ENCODE measurements around the gene NFIX. TPM values are rescaled to one million over a fixed set of nuclear protein-coding genes. Genes with fewer than 3 reads are reported as not detected.

NFIX gene
- total RNA-seq, 1 experiment from 2014 or later: 13.9 TPM

DNA sequence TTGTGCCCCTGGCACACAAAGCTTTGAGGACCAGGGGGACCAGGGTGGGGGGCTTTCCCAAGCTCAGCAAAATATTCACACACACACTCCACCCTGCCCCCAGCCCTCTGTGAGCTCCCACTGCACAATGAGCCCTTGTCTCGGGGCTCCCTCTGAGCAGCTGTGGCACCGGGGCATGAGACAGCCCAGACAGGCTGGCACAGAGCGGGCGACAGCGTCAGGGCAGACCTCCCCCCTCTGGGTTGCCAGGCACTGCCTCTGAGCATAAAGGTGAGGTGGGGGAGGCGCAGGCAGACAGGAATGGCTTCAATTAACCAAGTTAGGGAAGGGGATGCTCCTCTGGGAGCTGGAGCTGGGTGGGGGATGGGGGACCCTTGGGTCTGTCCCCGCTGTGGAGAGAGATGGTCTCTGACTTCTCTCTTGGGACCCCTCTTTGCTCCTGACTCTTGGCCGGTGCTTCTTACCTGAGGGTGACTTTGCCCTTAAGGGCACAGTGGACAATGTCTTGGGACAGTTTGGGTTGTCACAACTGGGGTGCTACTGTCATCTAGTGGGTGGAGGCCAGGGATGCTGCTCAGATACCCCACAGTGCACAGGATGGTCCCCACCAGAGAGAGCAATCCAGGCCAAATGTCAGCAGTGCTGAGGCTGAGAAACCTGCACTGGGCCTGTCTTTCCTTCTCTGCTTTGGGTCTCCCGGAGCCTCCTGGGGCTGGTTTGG is 77.1 kb downstream of the NFIX start:
- no peak for DNase-seq (ENCODE audit: low read depth)

DNA sequence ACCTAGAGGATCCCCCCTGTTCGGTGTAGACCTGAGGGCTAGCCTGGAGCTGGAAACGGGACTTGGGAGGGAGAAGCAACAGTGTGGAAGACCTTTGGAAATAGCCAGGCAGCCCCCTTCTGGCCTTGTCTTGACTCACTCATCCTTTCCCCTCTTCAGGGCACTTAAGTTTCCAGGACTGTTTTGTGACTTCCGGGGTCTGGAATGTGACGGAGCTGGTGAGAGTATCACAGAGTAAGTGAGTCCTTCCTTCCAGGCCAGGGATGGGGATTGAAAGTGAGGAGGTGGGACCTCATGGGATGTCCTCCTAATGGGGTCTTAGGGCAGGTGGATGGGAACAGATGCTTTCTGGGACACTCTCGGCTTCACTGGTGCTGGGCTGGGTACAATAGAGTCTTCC is 78.0 kb downstream of the NFIX start:
- DNase-seq (ENCODE audit: low read depth): no peak

DNA sequence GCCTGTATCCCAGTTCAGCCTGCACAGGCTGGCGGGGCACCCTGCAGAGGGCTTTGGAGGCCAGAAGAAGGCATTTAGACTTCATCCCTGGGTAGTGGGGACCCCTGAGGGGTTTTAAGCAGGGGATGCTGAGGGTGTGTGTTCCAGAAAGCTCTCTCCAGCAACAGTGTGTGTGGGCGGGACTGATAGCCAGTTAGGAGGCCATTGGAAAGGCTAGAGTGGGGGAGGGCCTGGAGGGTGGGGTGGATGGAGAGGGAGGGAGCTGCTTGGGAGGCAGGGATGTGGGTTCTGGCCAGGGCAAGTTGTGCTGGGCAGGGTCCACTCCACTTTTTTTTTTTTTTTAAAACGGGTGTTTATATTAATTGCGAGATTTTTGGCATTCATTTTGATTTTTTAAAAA is 79.1 kb downstream of the NFIX start:
- DNase-seq (ENCODE audit: low read depth): no peak

DNA sequence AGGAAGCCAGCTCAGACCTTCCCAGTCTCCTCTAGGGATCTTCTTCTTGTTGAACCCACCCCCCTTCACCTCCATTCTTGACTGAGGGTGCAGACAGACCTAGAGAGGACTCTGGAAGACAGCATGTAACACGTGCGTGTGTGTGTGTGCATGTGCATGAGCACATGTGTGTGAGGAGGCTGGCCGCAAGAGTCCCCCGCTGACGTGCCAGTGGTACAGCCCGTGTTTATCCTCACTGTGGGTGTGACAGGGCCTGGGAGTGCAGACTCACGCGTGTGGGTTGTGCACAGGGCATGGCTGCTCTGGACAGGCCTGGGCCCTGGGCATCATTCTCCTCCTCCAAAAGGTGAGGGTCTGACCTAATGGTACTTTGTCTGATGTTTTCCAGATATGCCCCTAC is 81.0 kb downstream of the NFIX start:
- DNase-seq (ENCODE audit: low read depth): no peak

DNA sequence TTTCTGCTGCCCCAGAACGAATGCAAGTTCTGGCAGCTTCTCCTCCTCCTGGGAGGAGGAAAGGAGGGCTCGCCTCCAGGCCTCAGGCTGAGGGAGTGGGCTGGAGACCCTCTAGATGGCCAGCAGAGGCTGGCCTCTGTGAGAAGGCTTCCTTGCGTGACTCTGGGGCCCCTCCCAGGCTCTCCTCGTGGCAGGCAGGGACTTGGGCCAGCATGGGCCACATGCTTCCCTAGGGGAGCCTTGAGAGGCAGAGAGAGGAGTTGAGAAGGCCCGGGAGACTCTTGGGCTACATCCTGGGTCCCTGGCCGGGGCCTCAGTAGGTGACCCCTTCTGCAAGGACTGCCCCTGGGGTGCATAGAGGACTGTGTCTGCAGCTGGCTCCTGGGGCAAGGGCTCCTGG is 81.5 kb downstream of the NFIX start:
- DNase-seq (ENCODE audit: low read depth): no peak

DNA sequence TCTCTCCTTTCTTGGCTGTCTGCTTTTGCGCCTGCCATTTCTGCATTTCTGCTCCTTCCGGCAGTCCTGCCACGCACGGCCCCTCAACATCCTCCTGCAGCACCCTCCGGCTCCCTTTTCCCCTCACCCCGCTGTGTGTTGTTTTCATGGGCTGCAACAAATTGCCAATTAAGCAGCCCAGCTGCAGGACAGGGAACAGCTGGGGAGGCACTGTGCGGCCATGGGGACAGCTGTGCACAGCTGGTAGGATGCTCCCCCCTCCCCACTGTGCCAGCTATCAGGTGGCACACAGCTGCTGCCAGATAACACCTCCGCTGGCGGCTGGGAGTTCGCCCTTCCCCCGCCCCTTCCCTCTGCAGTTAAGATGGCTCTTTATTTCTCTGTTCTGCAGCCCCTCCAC is 82.0 kb downstream of the NFIX start:
- DNase-seq (ENCODE audit: low read depth): no peak

DNA sequence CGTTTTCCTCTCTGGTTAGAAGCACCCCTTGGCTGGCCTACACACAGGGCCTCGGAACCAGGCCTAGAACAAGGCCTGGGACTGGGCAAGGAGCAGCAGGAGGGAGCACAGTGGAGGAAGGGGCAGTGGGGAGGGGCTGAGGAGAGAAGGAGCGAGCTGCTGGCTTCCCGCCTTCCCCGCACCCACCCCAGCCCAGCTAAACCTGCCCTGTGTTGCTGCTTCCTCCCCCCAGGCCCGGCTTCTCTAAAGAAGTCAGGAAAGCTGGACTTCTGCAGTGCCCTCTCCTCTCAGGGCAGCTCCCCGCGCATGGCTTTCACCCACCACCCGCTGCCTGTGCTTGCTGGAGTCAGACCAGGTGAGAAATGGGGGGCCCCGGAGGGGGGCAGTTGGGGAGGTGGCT is 83.1 kb downstream of the NFIX start:
- no peak for DNase-seq (ENCODE audit: low read depth)

DNA sequence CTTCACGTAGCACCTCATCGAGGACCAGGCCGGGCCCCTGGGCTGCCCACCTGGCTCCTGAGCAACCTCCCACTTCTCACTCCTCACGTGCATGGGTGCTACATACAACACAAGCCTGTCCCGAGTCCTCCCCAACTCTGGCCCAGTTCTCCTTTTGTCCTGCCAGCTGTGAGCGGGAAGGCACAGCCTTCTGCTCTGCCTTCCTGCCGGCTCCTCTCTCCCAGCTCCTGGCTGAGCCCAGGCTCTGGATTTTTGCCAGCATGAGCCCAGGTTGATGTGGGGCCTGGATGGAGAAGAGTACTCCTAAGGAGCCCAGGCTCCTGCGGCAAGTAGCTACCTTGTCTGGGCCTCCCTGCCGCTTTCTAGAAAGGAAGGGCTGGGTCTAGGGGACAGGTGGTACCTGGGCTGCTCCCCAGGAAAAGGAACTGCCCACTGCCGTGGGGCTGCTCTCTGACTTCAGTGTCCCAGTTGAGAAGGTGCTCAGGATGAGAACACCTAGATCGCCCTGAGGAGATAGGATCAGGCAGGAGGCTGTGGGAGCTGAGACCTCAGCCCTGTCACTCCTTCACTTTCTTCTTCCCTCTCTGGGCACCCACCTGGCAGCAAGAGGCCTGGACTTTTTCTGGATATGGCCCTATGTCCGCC is 83.7 kb downstream of the NFIX start:
- DNase-seq (ENCODE audit: low read depth): no peak

DNA sequence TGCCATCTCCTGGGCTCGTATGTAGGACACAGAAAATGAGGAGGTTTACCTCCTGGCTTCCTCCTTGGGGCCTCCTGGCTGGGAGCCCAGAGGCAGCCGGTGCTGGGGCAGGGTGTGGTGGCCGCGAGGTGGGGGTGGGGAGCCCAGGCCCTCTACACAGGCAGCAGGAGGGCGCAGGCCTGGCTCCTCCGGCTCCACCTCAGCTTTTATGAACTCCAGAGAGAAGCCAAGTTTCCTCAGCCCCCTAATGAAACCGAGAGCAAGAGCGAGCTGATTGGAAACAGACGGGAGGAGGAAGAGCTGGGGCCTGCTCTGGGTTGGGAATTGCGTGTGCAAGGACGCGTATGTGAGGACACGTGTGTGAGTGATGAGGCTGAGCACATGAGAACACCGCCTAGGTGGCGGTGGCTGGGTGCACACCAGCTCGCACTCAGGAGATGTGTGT is 84.3 kb downstream of the NFIX start:
- DNase-seq (ENCODE audit: low read depth): no peak

DNA sequence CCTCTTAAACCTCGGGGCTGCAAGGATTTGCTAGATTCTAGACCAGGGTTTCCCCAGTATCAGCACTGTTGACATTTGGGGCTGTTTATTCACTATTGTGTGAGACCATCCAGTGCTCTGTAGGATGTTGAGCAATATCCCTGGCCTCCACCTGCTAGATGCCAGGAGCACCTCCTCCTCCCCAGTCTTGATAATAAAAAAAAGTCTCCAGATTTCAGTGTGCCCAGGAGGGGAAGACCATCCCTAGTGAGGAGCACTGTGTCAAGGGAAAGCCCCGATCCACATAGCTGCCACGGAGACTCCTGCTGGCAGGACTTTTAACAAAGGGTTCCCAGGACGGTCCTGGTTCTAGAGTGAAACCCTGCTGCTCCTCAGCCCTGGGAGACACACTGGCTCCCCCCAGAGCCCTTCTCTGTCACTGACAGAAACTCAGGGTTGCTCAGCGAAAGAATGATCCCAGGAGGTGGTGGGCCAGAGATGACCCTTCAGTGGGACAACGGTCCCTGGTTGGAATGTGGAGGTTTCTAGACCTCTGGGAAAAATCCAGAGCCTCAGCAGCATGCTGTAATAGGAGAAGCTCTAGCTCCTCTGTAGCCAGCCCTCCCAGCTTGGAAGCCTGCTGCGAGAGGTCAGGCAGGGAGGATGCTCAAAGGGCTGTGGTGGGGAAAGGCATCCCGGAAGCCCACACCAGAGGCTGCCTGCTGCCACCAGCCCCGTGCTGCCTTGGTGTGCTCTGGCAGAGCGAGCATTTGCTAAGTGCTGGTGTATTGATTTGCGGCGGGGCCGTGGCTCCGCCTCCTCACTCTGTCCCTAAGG is 87.1 kb downstream of the NFIX start:
- peak; percentile 21 for DNase-seq (ENCODE audit: low read depth)

DNA sequence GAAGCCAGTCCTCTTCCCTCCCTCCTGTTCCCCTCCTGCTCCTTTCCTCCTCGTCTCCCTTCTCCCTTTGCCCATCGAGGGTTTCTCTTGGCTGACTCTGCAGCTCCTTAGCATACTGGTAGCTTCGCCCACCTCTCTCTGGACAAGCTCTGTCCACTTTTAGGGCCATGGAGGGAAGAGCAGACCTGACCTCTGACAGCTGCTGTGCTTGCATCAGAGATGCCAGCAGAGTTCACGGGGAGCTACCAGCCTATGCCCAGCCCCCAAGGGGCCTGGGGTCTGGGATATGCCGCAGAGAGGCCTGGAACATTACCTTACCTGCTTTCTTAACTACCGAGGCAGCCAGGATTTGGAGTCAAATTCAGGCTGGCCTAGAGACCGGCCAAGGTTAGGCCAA is 87.7 kb downstream of the NFIX start:
- DNase-seq (ENCODE audit: low read depth): no peak

DNA sequence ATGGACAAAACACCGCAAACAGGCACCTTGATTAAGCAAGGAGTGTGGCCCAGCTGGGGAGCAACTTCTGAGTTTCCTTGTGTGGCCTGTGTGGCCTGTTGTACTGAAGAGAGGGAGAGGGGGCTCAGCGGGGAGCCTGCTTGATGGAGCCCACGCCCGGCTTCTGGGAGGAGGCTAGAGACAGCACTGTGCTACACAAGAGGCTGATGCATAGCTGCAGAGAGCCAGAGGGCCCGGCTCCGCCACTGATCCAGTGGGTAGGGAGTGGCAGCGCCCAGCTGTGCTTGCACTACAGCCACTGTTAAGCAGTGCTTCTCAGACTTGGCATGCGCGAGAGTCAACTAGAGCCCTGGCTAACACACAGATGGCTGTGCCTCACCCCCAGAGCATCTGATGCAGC is 88.4 kb downstream of the NFIX start:
- DNase-seq (ENCODE audit: low read depth): no peak

DNA sequence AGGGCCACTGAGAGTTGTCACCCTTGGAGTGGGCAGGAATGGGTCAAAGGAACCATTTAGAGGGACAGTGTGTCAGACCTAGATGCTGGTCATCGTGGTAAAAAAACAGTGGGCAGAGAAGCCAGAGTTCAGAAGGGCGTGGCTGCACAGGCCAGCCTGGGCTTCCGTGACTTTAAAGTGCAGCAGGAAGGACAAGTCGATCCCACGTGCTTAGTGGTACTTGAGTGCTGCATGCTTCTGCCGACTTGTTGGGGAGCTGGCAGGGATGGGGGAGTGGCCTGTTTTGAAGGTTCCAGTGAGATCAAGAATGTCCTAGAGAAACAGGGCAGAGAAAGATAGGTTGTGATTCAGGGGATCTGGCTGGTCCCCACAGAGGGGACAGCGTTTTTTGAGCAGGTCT is 90.4 kb downstream of the NFIX start:
- DNase-seq (ENCODE audit: low read depth): no peak

DNA sequence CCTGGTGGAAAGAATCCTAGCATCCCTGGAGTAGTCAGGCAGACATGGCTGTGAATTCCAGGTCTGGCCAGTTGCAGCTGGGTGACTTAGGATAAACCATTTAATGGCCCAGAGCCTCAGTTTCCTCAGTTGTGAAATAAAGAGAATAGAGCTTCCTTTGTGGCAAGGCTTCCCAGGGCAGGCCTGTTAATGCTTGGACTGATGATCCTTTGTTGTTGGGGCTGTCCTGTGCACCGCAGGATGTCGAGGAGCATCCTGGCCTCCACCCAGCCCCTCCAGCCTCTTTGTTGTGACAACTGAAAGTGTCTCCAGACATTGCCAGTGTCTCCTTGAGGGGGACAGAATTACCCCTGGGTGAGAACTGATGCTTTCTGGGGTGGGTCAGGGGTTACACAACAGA is 91.1 kb downstream of the NFIX start:
- no peak for DNase-seq (ENCODE audit: low read depth)

DNA sequence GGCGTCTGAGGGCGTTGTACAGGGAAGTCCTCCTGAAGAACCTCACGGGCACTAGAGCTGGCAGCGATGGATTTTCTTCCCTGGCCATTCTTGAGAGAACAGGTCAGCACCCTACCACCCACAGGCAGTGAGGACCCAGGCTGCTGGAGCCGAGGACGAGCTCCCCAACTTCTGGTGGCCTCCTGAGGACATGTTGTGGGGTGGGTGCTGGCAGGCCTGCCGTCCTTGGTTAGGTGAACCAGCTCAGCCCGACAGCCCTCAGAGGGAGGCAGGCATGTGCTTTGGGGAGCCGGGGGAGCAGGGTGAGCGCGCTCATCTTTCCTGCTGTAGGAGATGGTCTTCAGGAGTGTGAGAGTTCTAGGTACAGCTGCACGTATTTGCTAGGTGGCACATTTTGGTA is 92.0 kb downstream of the NFIX start:
- DNase-seq (ENCODE audit: low read depth): no peak

DNA sequence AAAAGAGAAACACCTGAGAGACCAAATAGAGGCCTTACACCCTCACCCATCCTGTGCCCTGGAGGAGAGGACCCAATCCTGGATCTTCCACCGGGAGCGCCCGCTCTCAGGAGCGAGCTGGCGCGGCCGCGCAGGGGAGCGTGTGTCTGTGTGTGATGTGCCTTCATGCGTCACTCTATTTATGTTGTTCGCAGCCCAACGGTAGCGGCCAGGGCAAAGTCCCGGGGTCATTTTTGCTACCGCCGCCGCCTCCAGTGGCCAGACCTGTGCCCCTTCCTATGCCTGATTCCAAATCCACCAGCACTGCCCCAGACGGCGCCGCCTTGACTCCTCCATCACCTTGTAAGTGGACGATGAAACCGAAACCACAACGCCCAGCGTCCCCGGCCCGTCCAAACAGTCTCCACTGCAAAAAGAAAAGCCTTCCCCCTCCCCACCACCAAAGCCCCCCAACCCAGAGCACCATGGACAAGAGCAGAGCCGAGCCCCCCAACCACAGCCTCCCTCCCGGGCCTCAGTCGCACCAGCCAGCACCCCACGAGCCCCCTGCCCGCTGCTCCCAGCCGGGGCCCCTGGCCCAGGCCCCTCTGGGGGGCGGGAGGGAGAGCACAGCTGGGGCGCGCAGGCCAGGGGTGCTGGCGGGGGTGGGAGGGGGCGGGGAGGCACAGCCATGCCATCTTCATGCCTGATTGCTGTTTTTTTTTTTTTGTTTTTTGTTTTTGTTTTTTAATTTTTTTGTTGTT is 92.7 kb downstream of the NFIX start:
- no peak for DNase-seq (ENCODE audit: low read depth)

DNA sequence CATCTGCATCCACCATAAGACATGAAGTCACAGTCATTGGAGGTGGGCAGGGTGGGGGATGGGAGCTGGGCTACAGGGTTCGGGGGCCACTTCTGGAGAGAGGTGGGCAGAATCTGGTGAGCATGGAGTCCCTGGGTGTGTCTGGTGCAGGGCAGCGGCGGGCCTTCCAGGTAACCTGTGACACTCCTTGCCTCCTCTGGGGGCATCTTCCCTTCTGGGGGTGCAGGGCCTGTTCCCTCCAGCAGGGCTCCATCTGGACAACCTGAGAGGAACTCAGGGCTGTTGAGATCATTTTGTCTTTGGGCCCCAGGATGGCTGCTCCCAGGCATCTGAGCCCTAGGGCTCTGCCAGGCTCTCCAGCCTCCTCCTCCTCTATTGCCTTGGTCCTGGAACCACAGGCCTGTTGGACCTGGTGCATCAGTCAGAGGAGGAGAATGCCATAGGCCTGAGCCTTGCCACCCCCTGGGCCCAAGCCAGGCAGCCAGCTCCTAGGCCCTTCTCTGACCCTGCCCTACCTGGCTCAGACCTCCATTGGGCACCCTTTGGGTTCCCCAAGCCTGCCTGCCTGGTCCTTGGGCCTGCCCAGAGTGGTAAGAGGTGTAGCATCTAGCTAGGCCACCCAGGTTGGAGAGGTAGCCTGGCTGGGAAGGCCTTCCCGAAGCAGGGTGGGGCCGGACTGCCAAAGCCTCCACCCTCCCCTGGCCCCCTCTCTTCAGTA is 94.0 kb downstream of the NFIX start:
- no peak for DNase-seq (ENCODE audit: low read depth)

DNA sequence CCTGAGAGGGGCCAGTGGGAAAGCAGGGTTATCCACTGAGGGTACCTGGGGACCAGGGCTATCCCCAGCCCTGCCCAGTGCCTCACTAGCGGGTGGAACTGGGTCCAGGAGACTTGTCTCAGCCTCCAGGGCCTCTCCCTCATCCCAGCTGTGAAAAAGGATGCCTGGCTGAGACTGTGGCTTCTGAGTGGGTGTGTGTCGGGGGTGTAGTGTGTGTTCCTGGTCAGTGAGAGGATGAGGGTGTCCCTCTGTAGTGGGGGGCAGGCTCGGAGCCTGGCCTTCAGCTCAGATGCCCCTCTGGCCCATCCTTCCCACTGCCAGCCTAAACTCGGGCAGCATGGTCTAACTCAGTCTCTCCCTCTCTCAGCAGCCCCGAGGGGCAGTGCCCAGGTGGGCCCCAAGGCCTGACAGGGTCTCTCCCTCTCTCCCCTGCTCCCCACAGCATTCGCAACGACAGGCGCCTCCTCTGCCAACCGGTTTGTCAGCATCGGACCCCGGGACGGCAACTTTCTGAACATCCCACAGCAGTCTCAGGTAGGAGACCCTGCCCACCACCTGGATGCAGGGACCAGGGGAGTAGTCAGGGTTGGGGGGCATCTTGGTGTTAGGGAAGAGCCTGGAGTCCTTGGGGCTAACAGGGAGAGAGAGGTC is 94.7 kb downstream of the NFIX start:
- no peak for DNase-seq (ENCODE audit: low read depth)

DNA sequence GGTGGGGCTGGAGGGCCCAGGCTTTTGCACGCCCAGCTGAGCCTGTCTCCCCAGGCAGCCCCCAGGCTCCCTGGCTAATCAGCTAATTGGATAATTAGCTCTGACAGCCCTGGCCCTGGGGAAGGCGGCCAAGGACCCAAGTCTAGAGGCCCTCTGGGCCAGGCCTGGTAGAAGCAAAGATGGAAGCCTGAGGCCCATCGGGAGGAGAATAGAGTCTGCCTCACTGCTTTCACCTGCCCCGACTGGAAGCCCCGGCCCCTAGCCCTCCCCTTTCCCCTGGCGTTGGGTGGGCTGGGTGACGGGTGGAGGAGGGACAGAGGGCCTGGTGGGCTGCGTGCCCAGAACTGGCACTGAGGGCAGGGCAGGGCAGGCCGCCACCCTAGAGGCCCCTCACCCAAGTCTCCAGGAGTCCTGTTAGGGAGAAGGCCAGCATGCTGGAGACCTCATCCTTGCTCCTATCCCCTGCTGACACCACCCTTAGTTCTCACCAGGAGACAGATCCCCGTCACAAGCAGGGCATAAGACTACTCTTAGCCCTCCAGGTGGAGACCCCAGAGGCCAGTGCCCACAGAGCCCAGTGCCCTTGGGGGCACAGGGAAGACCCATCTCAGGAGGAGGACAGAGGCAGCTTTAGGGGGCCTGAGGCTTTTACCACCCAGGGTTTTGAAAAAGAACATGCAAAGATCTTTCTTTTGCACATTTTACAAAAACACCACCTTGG is 95.4 kb downstream of the NFIX start:
- no peak for DNase-seq (ENCODE audit: low read depth)
